ENCODE results near the gene PAGE2B. TPM values are rescaled to one million over a fixed set of nuclear protein-coding genes. Genes with fewer than 3 reads are reported as not detected.

The PAGE2B gene
- total and polyA plus RNA-seq, 9 of the 15 experiments (the other 6 are each of a cell fraction or from before 2014, with no cell fraction given), result 1.8 to 36.0 (median 16.5) TPM

DNA sequence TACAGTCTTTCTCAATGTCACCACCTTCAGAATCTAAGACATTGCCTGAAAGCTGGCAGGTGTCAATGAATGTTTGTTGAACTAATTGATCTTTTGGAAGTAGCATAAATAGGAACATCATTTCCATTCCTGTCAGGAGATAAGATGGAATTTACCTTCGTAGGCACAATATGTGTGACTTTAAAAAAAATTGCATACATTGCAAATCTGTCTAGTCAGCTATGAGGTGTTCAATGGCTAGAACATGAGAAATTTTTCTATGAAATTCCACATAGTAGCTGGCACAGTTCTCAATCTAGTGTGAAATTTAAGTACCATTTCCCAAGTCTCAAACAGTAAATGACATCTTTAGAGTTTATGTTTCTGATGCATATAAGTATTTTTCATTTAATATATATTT is 24.3 kb downstream of the PAGE2B start:
- Histone ChIP-seq H3K4me3 (no peak overlapping the region), H3K4me1 (replicated peaks in 1 of 2; ENCODE audit: control insufficient read depth in 2 of 2, insufficient read depth in 2 of 2, low read length in 2 of 2) (peaks cover 0 to 4% of the 10 kb centered on the region in 2 experiments; a peak in 3 of 5 replicates), H4K20me1 (replicated peaks; ENCODE audit: control insufficient read depth, insufficient read depth, low read length) (no peaks in the 10 kb centered on the region), H3K9ac (ENCODE audit: insufficient read depth in 1 of 2, low read depth in 2 of 2, low read length in 2 of 2) (no peak overlapping the region), H3K9me3 (replicated peaks; ENCODE audit: control insufficient read depth, insufficient read depth, low read depth, low read length) (no peaks in the 10 kb centered on the region), H3K4me2 (ENCODE audit: insufficient read depth, low read length) (no peak overlapping the region), H3K27me3 (ENCODE audit: control insufficient read depth in 2 of 2, insufficient read depth in 2 of 2, low read length in 2 of 2) (no peaks in the 10 kb centered on the region), H2AFZ (ENCODE audit: low read depth, low read length) (no peak overlapping the region), H3K27ac (ENCODE audit: extremely low read depth, low read depth, low read length) (no peak overlapping the region), H3K79me2 (ENCODE audit: control insufficient read depth, insufficient read depth, low read length) (no peaks in the 10 kb centered on the region), H3K36me3 (ENCODE audit: control insufficient read depth, insufficient read depth, low read length) (no peaks in the 10 kb centered on the region), H3K9me1 (ENCODE audit: control insufficient read depth, insufficient read depth, low read length) (no peaks in the 10 kb centered on the region)
- FAIRE-seq (no peak), DNase-seq (ENCODE audit: extremely low read depth in 1 of 4, low spot score in 3 of 4) (no peak), ATAC-seq (no peak)
- in situ Hi-C loops (cut with MboI), result no loop called here
- ChIA-PET POLR2A (no interaction called here), CTCF (ENCODE audit: low intra/inter-chr PET ratio) (no interaction called here)
- BruUV-seq (replicated peaks), result no TSS peak
- intact Hi-C loops (cut with micrococcal nuclease), result no loop called here
- WGBS (ENCODE audit: insufficient coverage, low coverage, missing lambda C conversion rate), result 22% methylated on average over 1 of the region's 1 CpG
- TF ChIP-seq, protein P1, sequence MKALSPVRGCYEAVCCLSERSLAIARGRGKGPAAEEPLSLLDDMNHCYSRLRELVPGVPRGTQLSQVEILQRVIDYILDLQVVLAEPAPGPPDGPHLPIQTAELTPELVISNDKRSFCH (CRISPR knock-in tag; IDR thresholded peaks at IDR 0.05), result no peak
- TF ChIP-seq, protein P1 (tag; IDR thresholded peaks at IDR 0.05), result no peak
- TF ChIP-seq MIER1 (IDR thresholded peaks at IDR 0.05; ENCODE audit: low read depth) (no peak), CBX5 (IDR thresholded peaks at IDR 0.05; ENCODE audit: borderline replicate concordance, low read depth) (no peak), MAFK (IDR thresholded peaks at IDR 0.05; ENCODE audit: low read length) (peak; percentile 49; the same call in 1 of the 2 replicates), ZNF282 (CRISPR knock-in tag; IDR thresholded peaks at IDR 0.05) (no peak), TCFL5 (CRISPR knock-in tag; conservative IDR thresholded peaks at IDR 0.05) (no peak), ZBTB7A (IDR thresholded peaks at IDR 0.05; ENCODE audit: borderline replicate concordance, control insufficient read depth, low read depth, low read length) (no peak), GTF2E2 (tag; IDR thresholded peaks at IDR 0.05) (no peak), MAFF (IDR thresholded peaks at IDR 0.05; ENCODE audit: low read length) (peak; percentile 49; the same call in 1 of the 2 replicates), HNRNPH1 (optimal IDR thresholded peaks at IDR 0.05; ENCODE audit: low read depth, low read length) (no peak), C11orf30 (IDR thresholded peaks at IDR 0.05; ENCODE audit: low read depth) (peak; percentile 57; the same call in 1 of the 2 replicates), XRCC4 (IDR thresholded peaks at IDR 0.05; ENCODE audit: extremely low read depth, insufficient read depth, insufficient read length) (no peak), BRF1 (IDR thresholded peaks at IDR 0.05; ENCODE audit: borderline replicate concordance, extremely low read depth, insufficient read length) (no peak), MAFG (tag; conservative IDR thresholded peaks at IDR 0.05) (peak; percentile 49), ZNF316 (IDR thresholded peaks at IDR 0.05) (peak; percentile 78)
- TF ChIP-seq, protein P2, sequence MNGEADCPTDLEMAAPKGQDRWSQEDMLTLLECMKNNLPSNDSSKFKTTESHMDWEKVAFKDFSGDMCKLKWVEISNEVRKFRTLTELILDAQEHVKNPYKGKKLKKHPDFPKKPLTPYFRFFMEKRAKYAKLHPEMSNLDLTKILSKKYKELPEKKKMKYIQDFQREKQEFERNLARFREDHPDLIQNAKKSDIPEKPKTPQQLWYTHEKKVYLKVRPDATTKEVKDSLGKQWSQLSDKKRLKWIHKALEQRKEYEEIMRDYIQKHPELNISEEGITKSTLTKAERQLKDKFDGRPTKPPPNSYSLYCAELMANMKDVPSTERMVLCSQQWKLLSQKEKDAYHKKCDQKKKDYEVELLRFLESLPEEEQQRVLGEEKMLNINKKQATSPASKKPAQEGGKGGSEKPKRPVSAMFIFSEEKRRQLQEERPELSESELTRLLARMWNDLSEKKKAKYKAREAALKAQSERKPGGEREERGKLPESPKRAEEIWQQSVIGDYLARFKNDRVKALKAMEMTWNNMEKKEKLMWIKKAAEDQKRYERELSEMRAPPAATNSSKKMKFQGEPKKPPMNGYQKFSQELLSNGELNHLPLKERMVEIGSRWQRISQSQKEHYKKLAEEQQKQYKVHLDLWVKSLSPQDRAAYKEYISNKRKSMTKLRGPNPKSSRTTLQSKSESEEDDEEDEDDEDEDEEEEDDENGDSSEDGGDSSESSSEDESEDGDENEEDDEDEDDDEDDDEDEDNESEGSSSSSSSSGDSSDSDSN (IDR thresholded peaks at IDR 0.05; ENCODE audit: borderline replicate concordance in 1 of 2, low read depth in 2 of 2, low read length in 2 of 2), result no peak
- TF ChIP-seq, protein P3, sequence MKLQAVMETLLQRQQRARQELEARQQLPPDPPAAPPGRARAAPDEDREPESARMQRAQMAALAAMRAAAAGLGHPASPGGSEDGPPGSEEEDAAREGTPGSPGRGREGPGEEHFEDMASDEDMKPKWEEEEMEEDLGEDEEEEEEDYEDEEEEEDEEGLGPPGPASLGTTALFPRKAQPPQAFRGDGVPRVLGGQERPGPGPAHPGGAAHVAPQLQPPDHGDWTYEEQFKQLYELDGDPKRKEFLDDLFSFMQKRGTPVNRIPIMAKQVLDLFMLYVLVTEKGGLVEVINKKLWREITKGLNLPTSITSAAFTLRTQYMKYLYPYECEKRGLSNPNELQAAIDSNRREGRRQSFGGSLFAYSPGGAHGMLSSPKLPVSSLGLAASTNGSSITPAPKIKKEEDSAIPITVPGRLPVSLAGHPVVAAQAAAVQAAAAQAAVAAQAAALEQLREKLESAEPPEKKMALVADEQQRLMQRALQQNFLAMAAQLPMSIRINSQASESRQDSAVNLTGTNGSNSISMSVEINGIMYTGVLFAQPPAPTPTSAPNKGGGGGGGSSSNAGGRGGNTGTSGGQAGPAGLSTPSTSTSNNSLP (IDR thresholded peaks at IDR 0.05; ENCODE audit: borderline replicate concordance, low read depth, low read length), result no peak
